Smooth muscle cell of trachea (primary cell): ENCODE measurements around the gene SNTN. TPM values are rescaled to one million over a fixed set of nuclear protein-coding genes. Genes with fewer than 3 reads are reported as not detected.

Source experiments
- total RNA-seq: library from RNA; depleted of rRNA; stranded (reverse); fragments of >200 nt; gene quantifications from 2 replicates; pipeline ENCODE4 v1.2.1, GENCODE V29; 2014

The SNTN gene
- not detected in 2 replicates for total RNA-seq

DNA sequence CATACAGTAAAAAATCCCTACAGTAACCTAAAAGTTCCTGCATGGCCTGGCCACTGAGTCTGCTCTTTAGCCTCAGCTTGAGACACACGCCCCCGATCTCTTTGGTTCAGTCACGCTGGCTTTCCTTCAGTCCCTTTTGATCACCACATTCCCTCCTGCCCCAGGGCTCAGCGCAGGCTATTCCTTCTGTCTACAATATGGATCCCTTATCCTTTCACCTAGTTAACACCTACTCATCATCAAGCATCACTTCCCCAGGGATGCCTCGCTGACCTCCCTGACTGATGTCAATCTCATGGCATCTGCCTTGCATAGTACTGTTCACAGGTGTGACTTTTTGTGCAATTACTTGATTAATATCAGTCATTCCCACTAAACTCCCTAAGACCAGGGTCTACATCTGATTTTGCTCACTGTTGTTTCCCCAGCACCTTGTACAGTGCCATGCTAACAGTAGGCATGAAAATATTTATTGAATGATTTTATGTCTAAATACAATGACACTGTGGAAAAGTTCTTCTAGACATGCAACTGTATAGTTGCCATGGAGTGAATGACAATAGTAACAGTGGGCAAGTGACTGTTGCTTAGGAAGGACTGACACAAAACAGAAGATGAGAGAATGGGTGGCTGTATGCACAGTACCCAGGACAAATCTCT lies at the start of gene SNTN:
Gene SNTN, plus strand, starts transcription at position 610 of the 660 bp plus-strand sequence. Its CDS starts 13 bp downstream, at position 623.

Other genes starting within 250 kb of the SNTN start
- gene C3orf49, start 166.6 kb downstream of the SNTN start, total RNA-seq, result not detected in 2 replicates
- gene THOC7, start 211.1 kb downstream of the SNTN start, total RNA-seq, result 32.1 and 70.7 TPM in 2 replicates
- 9.4 and 13.1 TPM in 2 replicates for gene ATXN7, start 211.2 kb downstream of the SNTN start, total RNA-seq